Measurements from ENCODE around the gene BABAM2. TPM values are rescaled to one million over a fixed set of nuclear protein-coding genes. Genes with fewer than 3 reads are reported as not detected.
"Not testable (repeated sequence)": the region's sequence is repeated elsewhere in the genome, so short reads cannot be mapped to it uniquely, and the experiment has no call there.

The BABAM2 gene
- polyA plus RNA-seq, 3 donors: 33.2 to 52.8 (median 49.3) TPM

- no peak overlapping the region for H3K4me3 ChIP-seq (replicated peaks in 1 of 3; ENCODE audit: low read depth in 2 of 3, low read length in 3 of 3)
- no peaks in the 10 kb centered on the region for H3K4me1 ChIP-seq (ENCODE audit: control insufficient read depth in 1 of 2, insufficient read depth in 2 of 2, low read length in 2 of 2)
- Mint-ChIP-seq H3K36me3 (peaks cover 46 to 53% of the 10 kb centered on the region in 2 donors), H3K4me1 (peaks cover 10% of the 10 kb centered on the region), H3K27ac (no peak overlapping the region), H3K9me3 (no peaks in the 10 kb centered on the region), H3K4me3 (no peak overlapping the region), H3K27me3 (ENCODE audit: low read depth in 3 of 3) (peaks cover 0 to 3% (median 2%) of the 10 kb centered on the region in 3 donors)
- DNase-seq: no peak
- intact Hi-C loops (cut with micrococcal nuclease): loop anchor here in 1 of 2 donors (10.0 kb wide), 1 partner anchor 59 kb away; no protein-coding TSS in a partner anchor
- no peaks in the 10 kb centered on the region for H3K27me3 ChIP-seq (ENCODE audit: control insufficient read depth in 2 of 2, insufficient read depth in 2 of 2, low read length in 2 of 2)
- H4K20me1 ChIP-seq (ENCODE audit: insufficient read depth, low read length): no peaks in the 10 kb centered on the region
- peaks cover 0 to 11% of the 10 kb centered on the region in 2 donors for H3K36me3 ChIP-seq (replicated peaks in 1 of 2; ENCODE audit: control insufficient read depth in 1 of 2, insufficient read depth in 2 of 2, low read length in 2 of 2)
- H3K9me3 ChIP-seq (replicated peaks in 1 of 2; ENCODE audit: control insufficient read depth in 1 of 2, insufficient read depth in 1 of 2, low read length in 2 of 2): no peaks in the 10 kb centered on the region
- H2AFZ ChIP-seq (ENCODE audit: insufficient read depth, low read depth, low read length, poor library complexity, severe bottlenecking): no peak overlapping the region
- TF ChIP-seq, protein P1, sequence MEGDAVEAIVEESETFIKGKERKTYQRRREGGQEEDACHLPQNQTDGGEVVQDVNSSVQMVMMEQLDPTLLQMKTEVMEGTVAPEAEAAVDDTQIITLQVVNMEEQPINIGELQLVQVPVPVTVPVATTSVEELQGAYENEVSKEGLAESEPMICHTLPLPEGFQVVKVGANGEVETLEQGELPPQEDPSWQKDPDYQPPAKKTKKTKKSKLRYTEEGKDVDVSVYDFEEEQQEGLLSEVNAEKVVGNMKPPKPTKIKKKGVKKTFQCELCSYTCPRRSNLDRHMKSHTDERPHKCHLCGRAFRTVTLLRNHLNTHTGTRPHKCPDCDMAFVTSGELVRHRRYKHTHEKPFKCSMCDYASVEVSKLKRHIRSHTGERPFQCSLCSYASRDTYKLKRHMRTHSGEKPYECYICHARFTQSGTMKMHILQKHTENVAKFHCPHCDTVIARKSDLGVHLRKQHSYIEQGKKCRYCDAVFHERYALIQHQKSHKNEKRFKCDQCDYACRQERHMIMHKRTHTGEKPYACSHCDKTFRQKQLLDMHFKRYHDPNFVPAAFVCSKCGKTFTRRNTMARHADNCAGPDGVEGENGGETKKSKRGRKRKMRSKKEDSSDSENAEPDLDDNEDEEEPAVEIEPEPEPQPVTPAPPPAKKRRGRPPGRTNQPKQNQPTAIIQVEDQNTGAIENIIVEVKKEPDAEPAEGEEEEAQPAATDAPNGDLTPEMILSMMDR (IDR thresholded peaks at IDR 0.05): no peak
- H3K79me2 ChIP-seq (ENCODE audit: insufficient read depth, low read length): no peaks in the 10 kb centered on the region
- no peak overlapping the region for H3K9ac ChIP-seq (ENCODE audit: insufficient read depth, low read length, poor library complexity, severe bottlenecking)
- WGBS (ENCODE audit: insufficient coverage): 47% methylated on average over 9 of the region's 15 CpGs
- H3K4me2 ChIP-seq (replicated peaks; ENCODE audit: extremely low read depth, low read length, poor library complexity, severe bottlenecking): no peak overlapping the region
- H3K27ac ChIP-seq (ENCODE audit: low read depth in 1 of 2, low read length in 2 of 2): no peak overlapping the region
Measured at GRCh38 chr2:28333606-28334526, 443.3 kb downstream of the BABAM2 start.

- intact Hi-C loops (cut with micrococcal nuclease): loop anchor here in 1 of 2 donors (10.0 kb wide), 1 partner anchor 60 kb away; no protein-coding TSS in a partner anchor
- H3K9me3 Mint-ChIP-seq: no peaks in the 10 kb centered on the region
- H4K20me1 ChIP-seq (ENCODE audit: insufficient read depth, low read length): no peaks in the 10 kb centered on the region
- H3K4me3 ChIP-seq (replicated peaks in 1 of 3; ENCODE audit: low read depth in 2 of 3, low read length in 3 of 3): no peak overlapping the region
- no peak overlapping the region for H3K4me2 ChIP-seq (replicated peaks; ENCODE audit: extremely low read depth, low read length, poor library complexity, severe bottlenecking)
- peaks cover 46 to 51% of the 10 kb centered on the region in 2 donors for H3K36me3 Mint-ChIP-seq
- WGBS (ENCODE audit: insufficient coverage): 97% methylated on average over 5 of the region's 8 CpGs
- H3K4me3 Mint-ChIP-seq: no peak overlapping the region
- peaks cover 10% of the 10 kb centered on the region for H3K4me1 Mint-ChIP-seq
- no peaks in the 10 kb centered on the region for H3K4me1 ChIP-seq (ENCODE audit: control insufficient read depth in 1 of 2, insufficient read depth in 2 of 2, low read length in 2 of 2)
- peaks cover 0 to 3% (median 2%) of the 10 kb centered on the region in 3 donors for H3K27me3 Mint-ChIP-seq (ENCODE audit: low read depth in 3 of 3)
- TF ChIP-seq, protein P1 (IDR thresholded peaks at IDR 0.05): no peak
- H3K9ac ChIP-seq (ENCODE audit: insufficient read depth, low read length, poor library complexity, severe bottlenecking): no peak overlapping the region
- no peaks in the 10 kb centered on the region for H3K79me2 ChIP-seq (ENCODE audit: insufficient read depth, low read length)
- H3K27me3 ChIP-seq (ENCODE audit: control insufficient read depth in 2 of 2, insufficient read depth in 2 of 2, low read length in 2 of 2): no peaks in the 10 kb centered on the region
- no peak overlapping the region for H3K27ac ChIP-seq (ENCODE audit: low read depth in 1 of 2, low read length in 2 of 2)
- H2AFZ ChIP-seq (ENCODE audit: insufficient read depth, low read depth, low read length, poor library complexity, severe bottlenecking): no peak overlapping the region
- no peak for DNase-seq
- H3K9me3 ChIP-seq (replicated peaks in 1 of 2; ENCODE audit: control insufficient read depth in 1 of 2, insufficient read depth in 1 of 2, low read length in 2 of 2): no peaks in the 10 kb centered on the region
- peaks cover 4 to 17% of the 10 kb centered on the region in 2 donors for H3K36me3 ChIP-seq (replicated peaks in 1 of 2; ENCODE audit: control insufficient read depth in 1 of 2, insufficient read depth in 2 of 2, low read length in 2 of 2)
- no peak overlapping the region for H3K27ac Mint-ChIP-seq
Measured at GRCh38 chr2:28334527-28334894, 444.0 kb downstream of the BABAM2 start.

DNA sequence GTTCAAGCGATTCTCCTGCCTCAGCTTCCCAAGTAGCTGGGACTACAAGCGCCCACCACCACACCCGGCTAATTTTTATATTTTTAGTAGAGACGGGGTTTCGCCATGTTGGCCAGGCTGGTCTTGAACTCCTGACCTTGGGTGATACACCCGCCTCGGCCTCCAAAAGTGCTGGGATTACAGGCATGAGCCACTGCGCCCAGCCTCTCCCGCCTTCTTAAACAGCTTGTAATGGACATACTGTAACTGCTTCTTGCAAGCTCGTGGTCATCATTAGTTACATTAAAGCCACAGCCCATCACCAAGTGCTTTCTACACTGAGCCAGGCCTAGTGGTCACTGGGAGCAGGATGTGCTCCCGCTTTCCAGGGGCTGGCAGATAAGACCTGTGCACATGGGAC is 444.7 kb downstream of the BABAM2 start:
- H4K20me1 ChIP-seq (ENCODE audit: insufficient read depth, low read length); H3K79me2 ChIP-seq (ENCODE audit: insufficient read depth, low read length); H2AFZ ChIP-seq (ENCODE audit: insufficient read depth, low read depth, low read length, poor library complexity, severe bottlenecking); H3K9ac ChIP-seq (ENCODE audit: insufficient read depth, low read length, poor library complexity, severe bottlenecking); H3K4me3 Mint-ChIP-seq; H3K9me3 Mint-ChIP-seq; H3K27ac ChIP-seq (ENCODE audit: low read depth in 1 of 2, low read length in 2 of 2); H3K4me1 ChIP-seq (ENCODE audit: control insufficient read depth in 1 of 2, insufficient read depth in 2 of 2, low read length in 2 of 2); H3K9me3 ChIP-seq (replicated peaks in 1 of 2; ENCODE audit: control insufficient read depth in 1 of 2, insufficient read depth in 1 of 2, low read length in 2 of 2); DNase-seq; H3K4me2 ChIP-seq (replicated peaks; ENCODE audit: extremely low read depth, low read length, poor library complexity, severe bottlenecking); H3K27me3 ChIP-seq (ENCODE audit: control insufficient read depth in 2 of 2, insufficient read depth in 2 of 2, low read length in 2 of 2); H3K4me3 ChIP-seq (replicated peaks in 1 of 3; ENCODE audit: low read depth in 2 of 3, low read length in 3 of 3); H3K27me3 Mint-ChIP-seq (ENCODE audit: low read depth in 3 of 3); H3K4me1 Mint-ChIP-seq: not testable (repeated sequence)
- WGBS (ENCODE audit: insufficient coverage): 100% methylated on average over 9 of the region's 11 CpGs
- Mint-ChIP-seq H3K36me3 (peaks cover 40 to 54% of the 10 kb centered on the region in 2 donors), H3K27ac (peak overlapping the region in 1 of 7 donors; percentile 14)
- intact Hi-C loops (cut with micrococcal nuclease): loop anchor here in 1 of 2 donors (10.0 kb wide), 1 partner anchor 60 kb away; no protein-coding TSS in a partner anchor
- peaks cover 5 to 19% of the 10 kb centered on the region in 2 donors for H3K36me3 ChIP-seq (replicated peaks in 1 of 2; ENCODE audit: control insufficient read depth in 1 of 2, insufficient read depth in 2 of 2, low read length in 2 of 2)
